K562 (cell line): ENCODE data around the gene TGFBR3L. TPM values are rescaled to one million over a fixed set of nuclear protein-coding genes. Genes with fewer than 3 reads are reported as not detected.

Experiments
- ATF3 ChIP-seq, 2 experiments: fragments of 450-650 bp in 1 of 2; sonication (generic) in 1 of 2; formaldehyde crosslinking in 1 of 2; IDR thresholded peaks in 1 of 2; conservative IDR thresholded peaks in 1 of 2; 2 replicates each; pipeline versions ENCODE4 v1.6.1 to v1.8.1; 2016 to 2023; ENCODE audit warnings: mild to moderate bottlenecking in 2 of 2, moderate library complexity in 2 of 2, inconsistent platforms in 1 of 2, missing genetic modification reagents in 1 of 2
- CHD7 ChIP-seq: fragments of 200-600 bp; sonication (generic); IDR thresholded peaks from one replicate; pipeline ENCODE4 v1.6.1; 2012; ENCODE audit warnings: mild to moderate bottlenecking, low read depth, low read length, inconsistent platforms
- HMG20B ChIP-seq: fragments of 250-450 bp; sonication (Bioruptor Pico); IDR thresholded peaks from 2 replicates; pipeline ENCODE4 v1.5.0; 2021; ENCODE audit warnings: mild to moderate bottlenecking
- KDM1A ChIP-seq, 2 experiments: fragments of 450-650 bp; IDR thresholded peaks; 2 replicates each; pipeline ENCODE4 v1.6.1; 2016; ENCODE audit warnings: mild to moderate bottlenecking in 2 of 2
- OTX1 ChIP-seq: fragments of 450-650 bp; formaldehyde crosslinking; IDR thresholded peaks from 2 replicates; pipeline ENCODE4 v1.4.0; 2022; ENCODE audit warnings: mild to moderate bottlenecking
- RBM25 ChIP-seq: fragments of 200-400 bp; formaldehyde crosslinking; IDR thresholded peaks from 2 replicates; pipeline ENCODE4 v1.6.1; 2018; ENCODE audit warnings: low read length, low read depth, moderate library complexity; ENCODE audit not compliant: severe bottlenecking
- TCF3 ChIP-seq: sonication (generic); formaldehyde crosslinking; IDR thresholded peaks from 2 replicates; pipeline ENCODE4 v1.4.0; 2020; ENCODE audit warnings: mild to moderate bottlenecking, missing genetic modification reagents
- THRB ChIP-seq: fragments of 450-650 bp; formaldehyde crosslinking; conservative IDR thresholded peaks from 2 replicates; pipeline ENCODE4 v1.4.0; 2022; ENCODE audit warnings: mild to moderate bottlenecking, missing genetic modification characterization
- ZNF717 ChIP-seq: fragments of 250-450 bp; sonication (Bioruptor Pico); IDR thresholded peaks from 2 replicates; pipeline ENCODE4 v1.5.0; 2021
- polyA plus RNA-seq, 8 experiments: library from polyadenylated mRNA; depleted of rRNA in 4 of 8; stranded (reverse) in 5 of 8; unstranded in 3 of 8; fragments of >200 nt; fragmentation: Nextera tagmentation in 2 of 8; fragmentation: Illumina TruSeq in 1 of 8; extraction: Ambion mirVana in 2 of 8; extraction: Trizol in 1 of 8; gene quantifications; 2 replicates each; pipeline versions ENCODE4 v1.2.1 to v1.2.3, GENCODE V29; 2011 to 2014; ENCODE audit warnings: inconsistent platforms in 1 of 8, missing spikeins in 1 of 8
- total RNA-seq, 7 experiments: library from RNA; depleted of rRNA in 6 of 7; stranded (reverse); fragments of >200 nt in 6 of 7; fragmentation: Illumina TruSeq in 2 of 7; extraction: Trizol in 2 of 7; gene quantifications; 2 replicates each; pipeline versions ENCODE4 v1.2.1 to v1.2.3, GENCODE V29; 2011 to 2021; ENCODE audit warnings: low replicate concordance in 1 of 7

The TGFBR3L gene
- total and polyA plus RNA-seq, 9 of the 15 experiments (the other 6 are each of a cell fraction or from before 2014, with no cell fraction given), result not detected

- TF ChIP-seq CHD7 (no peak), ZNF717 (CRISPR knock-in tag) (no peak), RBM25 (no peak), HMG20B (CRISPR knock-in tag) (no peak), OTX1 (CRISPR knock-in tag) (no peak), ATF3 (IDR thresholded peaks at IDR 0.05) (no peak), ATF3 (CRISPR knock-in tag; conservative IDR thresholded peaks at IDR 0.05) (no peak), KDM1A (IDR thresholded peaks at IDR 0.05) (peak in 1 of 2 experiments; percentile 6; a peak in 1 of 4 replicates), THRB (CRISPR knock-in tag) (0 out of 2 replicates have a peak, but pooled peaks have one; percentile 46), TCF3 (CRISPR knock-in tag) (no peak)
These were observed 30.6 kb upstream of the TGFBR3L start (continued) for GRCh38 chr19:7883796-7884570.
